Prostate gland (tissue), 2 donors: Measurements from ENCODE around the gene LGALS12. TPM values are rescaled to one million over a fixed set of nuclear protein-coding genes. Genes with fewer than 3 reads are reported as not detected.

Experiments
- DNase-seq: peaks from one replicate; pipeline ENCODE4 v3.0.0-alpha.2; 2019; ENCODE audit warnings: low spot score
- H3K27ac ChIP-seq, 2 donors: fragments of 200-600 bp; sonication (generic); 2 replicates each; pipeline ENCODE4 v1.5.1; 2017 to 2019
- H3K27me3 ChIP-seq: fragments of 200-600 bp; sonication (generic); replicated peaks from 2 replicates; pipeline ENCODE4 v1.5.1; 2019; ENCODE audit not compliant: insufficient read depth
- H3K36me3 ChIP-seq, 2 donors: fragments of 200-600 bp; sonication (generic); 1 replicate in 1 of 2; 2 replicates in 1 of 2; pipeline versions ENCODE4 v1.5.1 to v1.8.1; 2017 to 2019
- H3K4me1 ChIP-seq: fragments of 200-600 bp; sonication (generic); replicated peaks from 2 replicates; pipeline ENCODE4 v1.5.1; 2019
- H3K4me3 ChIP-seq, 2 donors: fragments of 200-600 bp; sonication (generic); 2 replicates each; pipeline ENCODE4 v1.5.1; 2017 to 2019
- H3K9me3 ChIP-seq: fragments of 200-600 bp; sonication (generic); 2 replicates; pipeline ENCODE4 v1.5.1; 2017
- CTCF ChIP-seq, 4 experiments: fragments of 200-600 bp in 2 of 4; fragments of 450-650 bp in 2 of 4; sonication (generic) in 2 of 4; IDR thresholded peaks; 1 replicate in 3 of 4; 2 replicates in 1 of 4; pipeline ENCODE4 v1.5.1; 2016 to 2019; ENCODE audit warnings: antibody characterized with exemption in 4 of 4, mild to moderate bottlenecking in 2 of 4, moderate library complexity in 2 of 4
- POLR2A ChIP-seq: fragments of 450-650 bp; IDR thresholded peaks from one replicate; pipeline ENCODE4 v1.6.1; 2016; ENCODE audit warnings: antibody characterized with exemption, mild to moderate bottlenecking
- POLR2AphosphoS5 ChIP-seq: sonication (generic); formaldehyde crosslinking; IDR thresholded peaks from one replicate; pipeline ENCODE4 v1.6.1; 2017; ENCODE audit warnings: antibody characterized with exemption
- WGBS: methylation state at CpG from one replicate; pipeline ENCODE4 v1.1.5; 2018; 5-methylcytosine and 5-hydroxymethylcytosine counted together
- intact Hi-C: fragments of 100-400 bp; cut with DNase I; formaldehyde crosslinking; loops from one replicate; pipeline ENCODE4 v1.14.2; 2022
- total RNA-seq, 2 donors: library from RNA; depleted of rRNA; stranded (reverse); fragments of >200 nt; gene quantifications; one replicate each; pipeline ENCODE4 v1.1.0, GENCODE V29; 2016

Gene LGALS12
- total RNA-seq, 2 donors from 2014 or later: not detected

GRCh38 chr11:63551091-63551888 is 45.4 kb downstream of the LGALS12 start:
- Histone ChIP-seq H3K9me3 (no peaks in the 10 kb centered on the region), H3K27ac (no peak overlapping the region), H3K4me3 (no peak overlapping the region), H3K4me1 (no peaks in the 10 kb centered on the region), H3K27me3 (no peaks in the 10 kb centered on the region), H3K36me3 (no peaks in the 10 kb centered on the region)
- WGBS: 90% methylated on average over 27 of the region's 27 CpGs
- no peak for DNase-seq
- TF ChIP-seq POLR2A (no peak), CTCF (IDR thresholded peaks at IDR 0.05) (no peak), POLR2AphosphoS5 (no peak)
- intact Hi-C loops: no loop called here

GRCh38 chr11:63551889-63552266 is 46.0 kb downstream of the LGALS12 start:
- no peak overlapping the region for H3K27ac ChIP-seq
- TF ChIP-seq POLR2A (no peak), CTCF (IDR thresholded peaks at IDR 0.05) (no peak), POLR2AphosphoS5 (no peak)
- H3K9me3 ChIP-seq: no peaks in the 10 kb centered on the region
- H3K4me3 ChIP-seq: no peak overlapping the region
- 82% methylated on average over 6 of the region's 6 CpGs for WGBS
- H3K36me3 ChIP-seq: no peaks in the 10 kb centered on the region
- intact Hi-C loops: no loop called here
- no peak for DNase-seq
- no peaks in the 10 kb centered on the region for H3K27me3 ChIP-seq
- H3K4me1 ChIP-seq: no peaks in the 10 kb centered on the region

GRCh38 chr11:63552921-63553320 is 47.0 kb downstream of the LGALS12 start:
- no peak for TF ChIP-seq POLR2A
- no peak for TF ChIP-seq POLR2AphosphoS5
- TF ChIP-seq CTCF (IDR thresholded peaks at IDR 0.05): no peak
- intact Hi-C loops: no loop called here
- WGBS: 91% methylated on average over 7 of the region's 7 CpGs
- DNase-seq: no peak
- Histone ChIP-seq H3K9me3 (no peaks in the 10 kb centered on the region), H3K27me3 (no peaks in the 10 kb centered on the region), H3K4me3 (no peak overlapping the region), H3K4me1 (no peaks in the 10 kb centered on the region), H3K36me3 (no peaks in the 10 kb centered on the region), H3K27ac (no peak overlapping the region)

DNA sequence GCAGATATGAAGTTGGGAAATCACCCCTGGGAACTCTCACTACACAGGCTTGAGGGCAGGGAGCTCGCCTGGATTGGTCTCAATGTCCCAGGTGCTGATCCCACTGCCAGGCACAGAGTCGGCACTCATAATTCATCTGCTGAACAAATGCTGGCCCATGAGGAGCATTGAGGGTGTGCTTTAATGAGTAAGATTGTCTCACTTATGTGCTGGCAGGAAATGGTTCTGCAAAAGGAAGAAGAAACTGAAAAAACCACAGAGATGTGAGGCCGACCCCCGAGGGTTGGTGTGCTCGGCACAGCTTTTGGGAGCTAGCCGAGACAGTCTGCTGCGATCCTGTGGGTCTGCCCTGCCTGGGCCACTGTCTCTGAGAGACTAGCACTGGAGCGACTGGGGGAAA is 47.9 kb downstream of the LGALS12 start:
- intact Hi-C loops: no loop called here
- Histone ChIP-seq H3K4me3 (no peak overlapping the region), H3K36me3 (no peaks in the 10 kb centered on the region), H3K27ac (no peak overlapping the region), H3K9me3 (no peaks in the 10 kb centered on the region), H3K27me3 (no peaks in the 10 kb centered on the region), H3K4me1 (no peaks in the 10 kb centered on the region)
- 82% methylated on average over 8 of the region's 8 CpGs for WGBS
- DNase-seq: no peak
- TF ChIP-seq POLR2A (no peak), CTCF (IDR thresholded peaks at IDR 0.05) (no peak), POLR2AphosphoS5 (no peak)

DNA sequence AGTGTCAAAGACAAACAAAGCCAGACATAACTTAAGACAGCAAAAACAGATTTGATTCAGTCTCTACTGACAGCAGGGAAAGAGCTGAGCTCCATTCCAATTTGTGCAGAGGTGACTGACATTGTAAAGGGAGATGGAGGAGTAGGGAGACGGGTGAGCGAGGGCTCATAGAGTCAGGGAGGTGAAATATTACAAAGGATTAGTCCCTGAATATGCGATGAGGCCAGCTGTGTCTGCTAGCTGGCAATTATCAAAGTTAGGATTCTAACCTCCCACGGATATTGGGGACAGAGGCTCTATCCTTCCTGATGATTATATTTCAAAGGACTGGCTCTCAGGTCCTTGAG is 49.0 kb downstream of the LGALS12 start:
- 81% methylated on average over 4 of the region's 4 CpGs for WGBS
- H3K27me3 ChIP-seq: no peaks in the 10 kb centered on the region
- no peak overlapping the region for H3K27ac ChIP-seq
- H3K4me1 ChIP-seq: no peaks in the 10 kb centered on the region
- no peaks in the 10 kb centered on the region for H3K9me3 ChIP-seq
- no peak for DNase-seq
- H3K36me3 ChIP-seq: no peaks in the 10 kb centered on the region
- no peak for TF ChIP-seq CTCF (IDR thresholded peaks at IDR 0.05)
- no peak for TF ChIP-seq POLR2AphosphoS5
- no peak for TF ChIP-seq POLR2A
- no peak overlapping the region for H3K4me3 ChIP-seq
- intact Hi-C loops: no loop called here
